ENCODE measurements around the gene RNASEH1. TPM values are rescaled to one million over a fixed set of nuclear protein-coding genes. Genes with fewer than 3 reads are reported as not detected.
"Not testable (repeated sequence)": the region's sequence is repeated elsewhere in the genome, so short reads cannot be mapped to it uniquely, and the experiment has no call there.

RNASEH1 gene
- total RNA-seq, 1 donor from 2014 or later = 18.3 TPM

DNA sequence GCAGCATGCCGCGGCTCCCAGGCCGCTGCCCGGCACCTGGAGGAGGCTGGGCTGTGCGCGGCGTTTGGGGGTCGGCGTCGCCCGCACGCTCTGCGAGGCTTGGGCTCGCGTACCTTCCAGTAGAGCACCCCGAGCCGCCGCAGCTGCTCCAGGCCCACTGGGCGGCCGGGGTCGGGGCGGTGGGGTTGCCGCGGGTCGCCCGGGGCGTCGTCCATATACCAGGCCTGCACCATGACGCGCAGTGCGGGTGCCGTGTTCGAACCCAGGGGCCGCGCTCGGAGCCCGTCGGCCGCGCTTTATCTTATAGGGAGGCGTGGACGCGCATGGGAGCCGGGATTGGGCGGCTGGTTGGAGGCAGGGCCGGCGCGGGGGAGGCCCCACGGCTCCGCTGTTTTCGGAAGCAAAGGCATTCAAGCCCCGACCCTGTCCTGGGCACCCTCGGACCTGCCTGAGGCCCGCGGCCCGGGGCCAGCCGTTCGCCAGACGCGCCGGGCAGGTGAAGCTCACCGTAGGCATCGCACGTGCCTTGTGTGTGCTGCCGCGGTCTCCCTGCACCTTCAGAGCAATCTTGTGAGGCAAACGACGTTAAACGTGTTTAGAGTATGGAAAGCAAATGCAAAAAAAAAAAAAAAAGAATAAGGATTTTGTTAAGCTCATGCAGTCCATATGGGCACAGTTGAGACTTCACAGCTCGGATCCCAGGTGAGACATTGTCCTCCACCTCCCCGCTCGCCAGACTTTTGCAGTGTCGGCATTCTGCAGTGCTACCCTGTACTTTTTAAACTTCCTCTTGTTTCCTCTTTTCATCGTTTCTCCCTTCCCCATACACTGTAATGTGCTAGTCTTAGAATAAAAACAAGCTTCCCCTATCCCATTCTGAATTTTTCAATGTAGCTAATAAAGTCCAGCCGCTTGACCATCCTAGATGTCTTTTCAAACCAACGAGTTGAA, 38.6 kb downstream of the RNASEH1 start, which contains the start of gene ADI1:
ADI1 (minus strand) TSS at position 277 of the 951 bp plus-strand sequence; CDS start at position 233, 44 bp downstream.
- peak; percentile 86 for DNase-seq (ENCODE audit: low spot score)

DNA sequence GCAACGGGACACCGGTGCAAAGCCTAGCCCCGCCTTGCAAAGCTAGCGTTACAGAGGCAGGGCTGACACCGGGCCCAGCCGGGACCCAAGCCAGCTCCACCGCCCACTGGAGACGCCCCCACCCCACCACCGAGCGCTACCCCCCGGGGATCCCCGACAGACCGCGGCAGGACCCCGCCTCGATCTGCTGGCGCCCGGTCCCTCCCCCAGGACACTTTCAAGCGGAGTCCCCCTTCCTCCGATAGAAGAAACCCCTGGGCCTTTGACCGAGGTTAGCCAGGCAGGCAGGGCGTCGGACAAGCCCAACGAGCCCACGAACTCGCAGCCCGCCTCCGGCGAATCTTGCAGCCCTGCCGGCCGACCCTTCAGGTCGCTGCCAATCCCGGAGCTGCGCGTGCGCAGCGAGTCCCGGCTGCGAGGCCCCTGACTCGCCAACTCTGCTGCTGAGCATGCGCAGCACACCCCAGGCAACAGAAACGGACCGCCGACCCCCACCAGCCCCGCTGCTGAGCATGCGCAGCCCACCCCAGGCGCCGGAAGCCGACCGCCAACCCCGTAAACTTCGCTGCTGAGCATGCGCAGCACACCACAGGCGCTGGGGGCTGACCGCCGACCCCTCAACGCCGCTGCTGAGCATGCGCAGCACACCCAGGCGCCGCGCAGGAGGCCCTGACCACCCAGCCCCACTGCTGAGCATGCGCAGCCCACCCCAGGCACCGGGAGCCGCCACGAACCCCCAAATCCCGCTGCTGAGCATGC, 39.5 kb downstream of the RNASEH1 start:
- DNase-seq (ENCODE audit: low spot score) = peak; percentile 98

DNA sequence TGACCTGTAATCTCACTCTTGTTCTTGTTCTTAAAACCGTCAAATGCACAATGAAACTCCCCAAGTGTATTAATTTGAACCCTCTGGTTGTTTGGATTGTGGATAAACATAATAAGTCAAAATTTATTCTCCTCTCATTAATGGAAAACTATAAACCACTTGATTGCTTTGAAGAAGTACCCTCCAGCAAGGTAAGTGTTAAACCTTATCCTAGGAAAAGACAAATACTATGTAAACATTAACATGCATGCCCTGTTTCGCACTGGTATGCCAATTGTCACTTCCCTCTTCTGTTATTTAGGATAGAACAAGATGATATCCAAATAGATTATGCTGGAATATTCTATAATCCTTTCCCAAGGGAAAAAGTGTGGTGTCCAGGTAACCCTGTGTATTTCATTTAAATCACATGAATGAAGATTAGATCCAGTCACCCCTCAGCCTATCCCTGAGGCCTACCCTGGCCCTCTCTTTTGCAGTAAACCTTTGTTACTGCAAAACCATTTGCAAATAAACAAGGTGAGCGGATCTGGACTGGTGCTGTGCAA, 40.1 kb downstream of the RNASEH1 start:
- DNase-seq (ENCODE audit: low spot score) = no peak

DNA sequence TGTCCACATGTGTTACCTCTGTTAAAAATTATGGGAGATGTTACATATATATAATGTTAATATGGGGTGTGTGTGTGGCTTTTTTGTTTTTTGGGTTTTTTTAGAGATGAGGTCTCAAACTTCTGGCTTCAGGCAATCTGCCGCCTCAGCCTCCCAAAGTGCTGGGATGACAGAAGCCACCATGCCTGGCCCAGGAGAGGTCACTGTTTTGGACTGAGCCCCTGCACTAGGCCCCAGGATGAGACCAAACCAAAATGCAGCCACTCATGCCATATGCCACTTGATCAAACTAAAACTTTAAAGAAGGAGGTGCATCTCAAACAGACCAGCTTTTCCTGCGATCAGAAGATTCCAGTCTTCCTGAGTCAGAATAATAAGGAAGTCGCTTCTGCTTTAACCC, 41.3 kb downstream of the RNASEH1 start:
- no peak for DNase-seq (ENCODE audit: low spot score)

DNA sequence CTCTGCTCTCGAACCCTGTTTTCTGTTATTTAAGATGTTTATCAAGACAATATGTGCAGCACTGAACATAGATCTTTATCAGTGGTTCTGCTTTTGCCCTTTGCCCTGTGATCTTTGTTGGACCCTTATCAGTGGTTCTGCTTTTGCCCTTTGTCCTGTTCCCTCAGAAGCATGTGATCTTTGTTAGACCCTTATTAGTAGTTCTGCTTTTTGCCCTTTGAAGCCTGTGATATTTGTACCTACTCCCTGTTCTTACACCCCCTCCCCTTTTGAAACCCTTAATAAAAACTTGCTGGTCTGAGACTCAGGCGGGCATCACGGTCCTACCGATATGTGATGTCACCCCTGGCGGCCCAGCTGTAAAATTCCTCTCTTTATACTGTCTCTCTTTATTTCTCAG, 42.7 kb downstream of the RNASEH1 start:
- DNase-seq (ENCODE audit: low spot score) = not testable (repeated sequence)

DNA sequence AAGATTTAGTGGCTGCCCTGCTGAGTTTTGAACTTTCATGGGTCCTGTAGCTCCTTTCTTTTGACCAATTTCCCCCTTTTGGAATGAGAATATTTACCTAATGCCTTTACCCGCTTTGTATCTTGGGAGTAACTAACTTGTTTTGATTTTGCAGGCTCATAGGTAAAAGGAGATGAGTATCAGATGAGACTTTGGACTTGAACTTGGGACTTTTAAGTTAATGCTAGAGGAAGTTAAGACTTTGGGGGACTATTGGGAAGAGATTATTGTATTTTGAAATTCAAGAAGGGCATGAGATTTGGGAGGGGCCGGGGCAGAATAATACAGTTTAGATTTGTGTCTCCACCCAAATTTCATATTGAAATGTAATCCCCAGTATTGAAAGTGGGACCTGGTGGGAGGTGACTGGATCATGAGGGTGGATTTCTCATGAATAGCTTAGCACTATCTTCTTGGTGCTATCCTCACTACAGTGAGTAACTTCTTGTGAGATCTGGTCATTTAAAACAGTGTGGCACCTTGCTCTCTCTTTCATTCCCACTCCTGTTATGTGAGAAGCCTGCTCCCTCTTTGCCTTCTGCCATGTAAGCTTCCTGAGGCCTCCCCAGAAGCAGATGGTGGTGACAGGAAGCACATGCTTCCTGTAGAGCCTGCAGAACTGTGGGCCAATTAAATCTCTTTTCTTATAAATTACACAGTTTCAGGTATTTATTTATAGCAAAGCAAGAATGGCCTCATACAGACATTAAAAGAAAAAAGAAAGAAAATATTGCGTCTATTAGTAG, 44.9 kb downstream of the RNASEH1 start:
- DNase-seq (ENCODE audit: low spot score) = no peak

DNA sequence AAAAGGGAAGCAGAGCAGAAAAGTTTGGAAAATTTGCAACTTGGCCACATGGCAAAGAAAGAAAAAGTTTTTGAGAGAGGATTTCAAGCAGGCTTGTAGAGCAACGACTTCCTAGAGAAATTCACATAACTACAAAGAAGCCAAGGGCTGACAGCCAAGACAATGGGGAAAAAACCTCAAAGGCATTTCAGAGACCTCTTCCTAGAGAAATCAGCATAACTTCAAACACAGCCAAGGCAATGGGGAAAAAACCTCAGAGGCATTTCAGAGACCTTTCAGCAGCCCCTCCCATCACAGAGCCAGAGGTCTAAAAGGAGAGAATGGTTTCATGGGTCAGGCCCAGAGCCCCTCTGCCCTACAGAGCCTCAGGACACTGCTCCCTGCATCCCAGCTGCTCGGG, 46.0 kb downstream of the RNASEH1 start:
- DNase-seq (ENCODE audit: low spot score) = no peak

DNA sequence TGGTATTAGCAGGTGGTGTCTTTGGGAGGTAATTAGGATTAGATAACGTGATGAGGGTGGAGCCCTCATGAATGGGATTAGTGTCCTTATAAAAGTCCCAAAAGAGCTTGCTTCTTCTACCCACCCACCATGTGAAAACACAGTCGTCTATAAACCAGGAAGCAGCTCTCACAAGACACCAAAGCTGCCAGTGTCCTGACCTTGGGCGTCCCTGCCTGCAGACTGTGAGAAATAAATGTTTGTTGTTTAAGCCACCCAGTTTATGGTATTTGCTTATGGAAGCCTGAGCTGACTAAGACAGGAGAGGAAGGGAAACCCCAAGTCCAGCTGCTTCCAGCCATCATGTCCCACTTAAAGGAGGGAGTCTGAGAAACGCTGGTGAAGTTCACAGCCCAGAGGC, 52.4 kb downstream of the RNASEH1 start:
- DNase-seq (ENCODE audit: low spot score) = no peak

DNA sequence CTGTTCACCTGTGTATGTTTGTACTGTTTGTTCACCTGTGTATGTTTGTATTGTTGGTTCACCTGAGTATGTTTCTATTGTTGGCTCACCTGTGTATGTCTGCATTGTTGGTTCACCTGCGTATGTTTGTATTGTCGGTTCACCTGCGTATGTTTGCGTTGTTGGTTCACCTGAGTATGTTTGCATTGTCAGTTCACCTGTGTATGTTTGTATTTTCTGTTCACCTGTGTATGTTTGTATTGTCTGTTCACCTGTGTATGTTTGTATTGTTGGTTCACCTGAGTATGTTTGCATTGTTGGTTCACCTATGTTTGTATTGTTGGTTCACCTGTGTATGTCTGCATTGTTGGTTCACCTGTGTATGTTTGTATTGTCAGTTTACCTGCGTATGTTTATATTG, 53.4 kb downstream of the RNASEH1 start:
- DNase-seq (ENCODE audit: low spot score) = no peak

DNA sequence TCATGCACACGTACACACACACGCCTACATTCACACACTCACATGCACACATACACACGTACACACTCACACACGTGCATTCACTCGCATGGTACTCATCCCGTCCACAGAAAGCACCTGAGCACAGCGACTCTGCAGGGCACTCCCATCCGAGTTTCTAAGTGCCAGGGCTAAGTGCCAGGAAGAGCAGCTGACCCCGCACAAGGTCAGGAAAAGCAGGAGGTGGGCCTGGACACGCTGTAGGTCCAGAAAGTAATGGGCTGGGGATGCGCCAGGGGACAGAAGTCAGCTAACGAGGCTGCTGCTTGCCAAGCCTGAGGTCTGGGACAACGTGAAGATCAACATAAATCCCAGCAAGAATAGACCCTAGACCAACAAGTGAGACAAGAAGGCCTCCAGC, 54.6 kb downstream of the RNASEH1 start:
- DNase-seq (ENCODE audit: low spot score) = no peak

DNA sequence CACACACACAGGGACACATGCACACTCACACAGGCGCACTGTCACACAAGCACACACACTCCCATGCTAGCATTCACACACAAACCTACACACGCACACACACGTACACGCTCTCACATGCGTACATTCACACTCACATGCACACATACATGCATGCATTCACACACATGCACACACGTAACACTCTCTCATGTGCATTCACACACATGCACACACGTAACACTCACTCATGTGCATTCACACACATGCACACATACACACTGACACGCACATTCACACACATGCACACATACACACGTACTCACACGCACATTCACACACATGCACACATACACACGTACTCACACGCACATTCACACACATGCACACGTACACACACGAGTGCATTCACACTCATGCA, 55.1 kb downstream of the RNASEH1 start:
- no peak for DNase-seq (ENCODE audit: low spot score)

DNA sequence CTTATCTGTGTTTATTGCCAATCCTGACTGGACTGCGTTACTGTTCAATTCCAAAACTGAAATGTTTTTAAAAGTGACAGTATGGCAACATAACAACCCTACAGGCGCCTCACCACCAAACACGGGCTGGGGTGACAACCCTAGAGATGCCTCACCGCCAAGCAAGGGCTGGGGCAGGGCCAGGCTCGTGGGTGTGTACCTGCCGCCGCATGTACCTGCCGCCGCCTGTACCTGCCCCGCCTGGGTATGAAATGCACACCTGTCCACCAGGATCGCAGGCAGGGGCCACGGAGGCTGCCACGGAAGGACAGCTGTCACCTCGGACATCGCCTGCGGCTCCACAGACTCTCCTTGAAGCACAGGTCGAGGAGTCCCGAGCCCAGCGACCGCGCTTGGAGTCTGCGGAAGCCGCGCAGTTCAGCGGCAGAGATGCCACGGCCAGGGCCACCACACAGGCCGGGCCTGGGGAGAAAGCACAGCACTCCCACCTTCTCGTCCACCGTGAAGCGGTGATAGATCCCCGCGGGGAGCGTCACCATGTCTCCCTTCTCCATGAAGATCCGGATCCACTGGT, 57.7 kb downstream of the RNASEH1 start:
- no peak for DNase-seq (ENCODE audit: low spot score)

DNA sequence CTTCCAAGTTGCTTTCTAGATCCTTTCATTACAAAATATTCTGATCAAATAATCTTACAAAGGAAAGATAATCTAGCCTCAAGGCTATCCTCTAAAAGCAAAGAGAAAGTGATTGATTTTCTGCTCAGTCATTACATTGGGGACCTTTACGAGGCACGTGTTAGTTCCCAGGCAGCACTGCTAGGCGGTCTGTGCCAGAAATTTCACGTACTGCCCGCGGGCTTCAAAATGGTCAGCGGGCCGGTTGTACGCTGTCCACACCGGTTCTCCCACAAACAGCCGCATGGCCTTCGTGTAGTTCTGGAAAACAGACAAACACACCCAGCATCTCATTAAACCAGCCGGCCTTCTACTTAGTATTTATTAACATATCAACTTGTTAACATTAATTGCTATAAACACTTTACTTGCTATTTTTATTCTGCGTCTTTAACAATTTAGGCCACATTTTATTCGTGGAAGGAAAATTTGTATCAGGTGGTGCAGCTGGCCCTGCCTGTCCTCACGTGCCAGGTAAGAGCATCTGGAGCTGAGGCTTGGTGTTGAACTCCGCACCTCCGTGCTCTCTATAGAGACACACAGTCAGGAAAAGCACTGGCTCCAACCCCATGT, 59.2 kb downstream of the RNASEH1 start:
- DNase-seq (ENCODE audit: low spot score) = no peak

DNA sequence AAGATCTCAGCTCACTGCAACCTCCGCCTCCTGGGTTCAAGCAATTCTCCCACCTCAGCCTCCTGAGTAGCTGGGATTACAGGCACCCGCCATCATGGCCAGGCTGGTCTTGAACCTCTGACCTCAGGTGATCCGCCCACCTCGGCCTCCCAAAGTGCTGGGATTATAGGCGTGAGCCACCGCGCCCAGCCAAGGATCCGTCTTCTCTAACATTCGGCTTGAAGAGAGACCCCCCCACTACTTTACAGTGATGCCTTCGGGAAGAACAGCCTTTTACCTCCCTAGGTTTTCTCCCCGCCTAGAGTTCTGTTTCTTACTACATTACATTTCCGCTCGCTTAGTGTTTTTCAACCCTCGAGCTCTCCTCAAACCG, 61.4 kb downstream of the RNASEH1 start:
- not testable (repeated sequence) for DNase-seq (ENCODE audit: low spot score)

Other genes with a start within 250 kb of the RNASEH1 start
- gene EIPR1, start 180.5 kb downstream of the RNASEH1 start, total RNA-seq = 38.1 TPM
- 173 TPM for gene TRAPPC12, start 178.6 kb downstream of the RNASEH1 start, total RNA-seq
- gene ADI1, start 38.8 kb downstream of the RNASEH1 start, total RNA-seq = 42.0 TPM
- gene RPS7, start 16.9 kb upstream of the RNASEH1 start, total RNA-seq = 1,218 TPM
- gene COLEC11, start 36.8 kb upstream of the RNASEH1 start, total RNA-seq = 2.4 TPM
- gene ALLC, start 99.9 kb upstream of the RNASEH1 start, total RNA-seq = not detected
- not detected for gene DCDC2C, start 145.2 kb upstream of the RNASEH1 start, total RNA-seq